Esophagus squamous epithelium (tissue), 4 donors: ENCODE results near the gene PLSCR5.

ENCODE experiments used
- POLR2A ChIP-seq, 4 donors: fragments of 450-650 bp; IDR thresholded peaks; one replicate each; pipeline ENCODE4 v1.6.1; 2017; ENCODE audit warnings: antibody characterized with exemption in 4 of 4, mild to moderate bottlenecking in 4 of 4, moderate library complexity in 3 of 4
- TF ChIP-seq, protein P1 (sequence below), 6 experiments: fragments of 450-650 bp in 4 of 6; fragments of 200-600 bp in 2 of 6; sonication (generic) in 2 of 6; IDR thresholded peaks; one replicate each; pipeline ENCODE4 v1.5.1; 2016 to 2019; ENCODE audit warnings: antibody characterized with exemption in 6 of 6, mild to moderate bottlenecking in 4 of 6, moderate library complexity in 4 of 6

GRCh38 chr3:146547235-146547835 lies 57.8 kb downstream of the PLSCR5 start:
- TF ChIP-seq, protein P1, sequence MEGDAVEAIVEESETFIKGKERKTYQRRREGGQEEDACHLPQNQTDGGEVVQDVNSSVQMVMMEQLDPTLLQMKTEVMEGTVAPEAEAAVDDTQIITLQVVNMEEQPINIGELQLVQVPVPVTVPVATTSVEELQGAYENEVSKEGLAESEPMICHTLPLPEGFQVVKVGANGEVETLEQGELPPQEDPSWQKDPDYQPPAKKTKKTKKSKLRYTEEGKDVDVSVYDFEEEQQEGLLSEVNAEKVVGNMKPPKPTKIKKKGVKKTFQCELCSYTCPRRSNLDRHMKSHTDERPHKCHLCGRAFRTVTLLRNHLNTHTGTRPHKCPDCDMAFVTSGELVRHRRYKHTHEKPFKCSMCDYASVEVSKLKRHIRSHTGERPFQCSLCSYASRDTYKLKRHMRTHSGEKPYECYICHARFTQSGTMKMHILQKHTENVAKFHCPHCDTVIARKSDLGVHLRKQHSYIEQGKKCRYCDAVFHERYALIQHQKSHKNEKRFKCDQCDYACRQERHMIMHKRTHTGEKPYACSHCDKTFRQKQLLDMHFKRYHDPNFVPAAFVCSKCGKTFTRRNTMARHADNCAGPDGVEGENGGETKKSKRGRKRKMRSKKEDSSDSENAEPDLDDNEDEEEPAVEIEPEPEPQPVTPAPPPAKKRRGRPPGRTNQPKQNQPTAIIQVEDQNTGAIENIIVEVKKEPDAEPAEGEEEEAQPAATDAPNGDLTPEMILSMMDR (IDR thresholded peaks at IDR 0.05), result no peak
- TF ChIP-seq POLR2A (IDR thresholded peaks at IDR 0.05), result no peak
